RPMI7951 (cell line): ENCODE results near the gene SMIM35. TPM values are rescaled to one million over a fixed set of nuclear protein-coding genes. Genes with fewer than 3 reads are reported as not detected.
"Not testable (repeated sequence)": the region's sequence is repeated elsewhere in the genome, so short reads cannot be mapped to it uniquely, and the experiment has no call there.

Experiments used
- DNase-seq: peaks from one replicate; pipeline ENCODE4 v3.0.0-alpha.2; 2012; ENCODE audit warnings: low read depth
- total RNA-seq: library from RNA; depleted of rRNA; stranded (reverse); fragments of >200 nt; shearing (Covaris generic); gene quantifications from 2 replicates; pipeline ENCODE4 v1.2.3, GENCODE V29; 2014

Gene SMIM35
- total RNA-seq, 1 experiment from 2014 or later, result not detected

DNA sequence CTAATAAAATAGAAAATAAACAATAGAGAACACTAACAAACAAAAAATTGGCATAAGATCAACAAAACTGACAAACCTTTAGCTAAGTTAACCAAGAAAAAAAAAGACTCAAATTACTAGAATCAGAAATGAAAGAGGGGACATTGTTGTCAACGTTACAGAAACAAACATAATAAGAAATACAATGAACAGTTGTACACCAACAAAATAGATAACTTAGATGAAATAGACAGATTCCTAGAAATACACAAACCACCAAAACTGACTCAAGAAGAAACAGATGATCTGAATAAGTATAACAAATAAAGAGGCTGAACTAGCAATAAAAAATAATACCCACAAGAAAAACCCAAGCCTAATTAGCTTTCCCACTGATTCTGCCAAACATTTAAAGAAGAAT is 44.6 kb downstream of the SMIM35 start:
- DNase-seq, result no peak

DNA sequence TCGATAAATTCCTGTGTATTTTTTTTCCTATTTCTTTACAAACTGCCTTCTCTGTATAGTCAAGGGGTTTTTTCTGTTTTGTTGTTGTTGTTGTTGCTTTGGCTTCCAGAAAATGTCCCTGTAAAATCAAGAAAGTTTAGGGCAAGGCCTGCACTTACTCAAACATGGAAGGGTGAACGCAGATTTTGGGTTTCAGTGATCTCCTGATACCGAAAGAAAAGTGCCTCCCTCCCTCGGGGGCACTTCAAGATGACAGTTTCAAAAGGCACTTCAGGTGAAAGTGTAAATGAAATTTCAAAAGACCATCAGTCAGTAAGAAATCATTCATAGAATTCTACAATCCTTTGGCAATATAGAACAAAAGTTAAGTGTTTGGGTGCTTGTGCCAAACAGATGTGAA is 53.3 kb downstream of the SMIM35 start:
- DNase-seq, result no peak

DNA sequence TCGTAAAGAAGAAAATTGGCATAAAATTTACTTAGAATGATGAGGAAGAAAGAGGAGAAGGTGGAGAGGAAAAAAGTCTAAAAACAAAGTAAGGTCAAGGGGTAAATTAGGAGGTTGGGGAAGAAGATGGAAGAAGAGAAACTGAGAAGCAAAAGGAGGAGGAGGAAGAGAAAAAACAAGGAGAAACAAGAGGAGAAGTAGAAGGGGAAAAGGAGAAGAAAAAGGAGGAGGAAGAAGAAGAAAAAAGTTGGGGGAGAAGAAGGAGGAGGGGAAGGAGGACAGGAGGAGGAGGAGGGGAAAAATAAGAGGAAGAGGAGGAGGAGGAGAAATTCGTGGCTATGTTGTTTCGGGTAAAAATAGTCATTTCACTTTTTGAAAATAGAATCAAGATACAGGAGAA is 58.1 kb downstream of the SMIM35 start:
- no peak for DNase-seq

DNA sequence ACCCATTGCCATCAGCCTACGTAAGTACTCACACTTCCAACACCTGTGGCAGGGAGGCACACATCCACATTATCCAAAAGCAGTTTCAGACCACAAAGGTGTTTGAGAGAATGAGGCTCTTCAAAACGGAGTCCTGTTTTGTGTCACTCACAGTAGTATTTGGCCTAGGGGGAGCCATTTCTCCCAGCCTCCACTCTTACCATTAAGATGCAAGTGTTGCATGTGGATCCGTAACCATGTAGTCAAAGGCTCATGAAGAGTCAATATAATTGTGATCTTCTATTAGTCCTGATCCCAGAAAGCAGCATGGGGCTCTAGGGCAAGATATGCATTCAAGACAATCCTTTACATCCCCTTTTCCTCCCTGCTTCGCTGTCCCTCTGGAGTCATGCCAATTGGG is 59.1 kb downstream of the SMIM35 start:
- no peak for DNase-seq

DNA sequence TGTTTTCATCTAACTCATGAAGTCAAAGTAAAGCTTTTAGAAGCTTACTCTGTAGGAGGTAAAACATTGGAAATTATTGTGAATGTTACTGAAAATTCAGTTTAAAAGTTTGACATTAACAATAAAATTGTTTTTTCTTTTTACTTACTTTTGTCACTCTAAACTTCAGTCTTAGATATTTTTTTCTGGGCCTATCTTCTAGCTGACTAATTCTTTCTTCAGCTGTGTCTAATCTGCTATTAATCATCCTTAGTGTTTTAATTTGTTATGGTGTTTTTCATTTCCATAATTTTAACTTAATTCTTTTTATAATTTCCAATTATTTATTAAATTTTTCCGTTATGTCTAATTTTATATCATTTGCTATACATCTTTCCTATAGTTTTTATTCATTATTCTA is 65.6 kb downstream of the SMIM35 start:
- DNase-seq, result no peak

DNA sequence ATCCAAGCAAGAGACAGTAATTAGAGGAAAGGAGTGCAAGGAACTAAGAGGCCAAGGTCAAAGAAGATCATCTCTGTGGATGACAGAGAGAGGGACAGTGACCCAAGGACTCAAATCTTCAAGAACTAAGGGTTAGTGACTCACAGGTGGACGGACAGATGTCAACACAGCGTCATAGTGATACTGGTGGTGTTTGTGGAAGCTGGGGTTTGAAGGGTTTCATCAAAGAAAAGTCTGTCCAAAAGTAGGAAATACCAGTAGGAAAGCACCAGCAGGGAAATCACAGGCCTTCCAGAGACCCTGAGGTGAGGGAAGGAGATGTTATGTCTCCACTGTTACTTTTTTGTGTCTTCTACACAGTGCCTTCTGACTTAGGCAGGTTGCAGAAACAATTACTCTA is 68.4 kb downstream of the SMIM35 start:
- no peak for DNase-seq

DNA sequence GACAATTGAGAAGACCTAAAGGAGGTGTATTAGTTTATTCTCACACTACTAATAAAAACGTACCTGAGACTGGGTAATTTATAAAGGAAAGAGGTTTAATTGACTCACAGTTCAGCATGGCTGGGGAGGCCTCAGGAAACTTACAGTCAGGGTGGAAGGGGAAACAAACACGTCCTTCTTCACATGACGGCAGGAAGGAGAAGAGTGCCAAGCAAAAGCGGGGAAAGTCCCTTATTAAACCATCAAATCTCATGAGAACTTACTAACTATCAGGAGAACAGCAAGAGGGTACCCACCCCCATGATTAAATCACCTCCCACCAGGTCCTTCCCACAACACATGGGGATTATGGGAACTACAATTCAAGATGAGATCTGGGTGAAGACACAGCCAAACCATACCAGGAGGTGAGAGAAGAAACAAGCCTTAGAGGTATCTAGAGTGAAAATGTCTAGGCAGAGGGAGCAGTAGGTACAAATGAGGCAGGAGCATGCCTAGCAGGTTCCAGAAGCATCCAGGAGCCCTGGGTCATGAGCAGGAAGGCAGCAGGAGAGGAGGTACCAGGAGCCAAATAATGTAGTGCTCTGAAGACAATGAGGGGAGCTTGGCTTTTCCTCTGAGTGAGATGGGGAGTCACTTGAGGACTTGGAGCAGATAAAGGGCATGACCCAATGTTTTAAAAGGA is 69.0 kb downstream of the SMIM35 start:
- DNase-seq, result no peak

DNA sequence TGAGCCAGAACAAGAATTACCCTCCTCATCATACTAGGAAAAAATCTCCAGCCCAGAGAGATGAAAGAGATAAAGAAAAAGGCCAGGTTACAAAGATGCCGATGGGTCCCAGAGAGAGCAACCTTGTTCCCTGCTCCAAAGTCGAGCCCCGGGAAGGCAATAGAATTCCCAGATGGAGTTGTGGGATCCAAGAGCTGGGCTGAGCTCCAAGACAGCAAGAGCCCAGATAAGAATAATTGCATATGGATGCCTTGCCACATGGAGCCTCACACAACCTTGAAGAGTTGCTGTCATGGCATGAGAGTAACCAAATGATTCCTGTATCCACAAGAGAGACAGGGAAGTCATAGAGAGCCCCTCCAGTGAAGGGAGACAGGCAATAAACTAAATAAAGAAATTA is 69.7 kb downstream of the SMIM35 start:
- no peak for DNase-seq

DNA sequence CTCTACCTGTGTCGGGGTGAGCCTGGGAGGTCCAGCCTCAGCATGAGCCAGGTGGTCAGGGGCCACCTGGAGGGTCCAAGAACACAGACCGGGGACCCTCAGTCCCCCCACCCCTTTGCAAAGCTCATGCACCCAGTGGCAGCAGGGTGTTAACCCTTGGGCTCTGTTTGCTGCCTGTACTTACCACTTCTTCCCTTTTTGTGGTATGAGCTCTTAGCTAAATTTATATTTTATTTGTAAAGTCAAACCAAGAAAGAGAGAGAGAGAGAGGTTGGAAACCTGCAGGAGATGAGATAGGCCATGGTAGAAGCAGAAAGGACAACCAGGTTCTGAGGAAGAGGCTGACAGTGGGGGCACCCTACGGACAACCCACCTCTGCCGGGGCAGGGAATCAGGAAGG is 70.7 kb downstream of the SMIM35 start:
- DNase-seq, result no peak

DNA sequence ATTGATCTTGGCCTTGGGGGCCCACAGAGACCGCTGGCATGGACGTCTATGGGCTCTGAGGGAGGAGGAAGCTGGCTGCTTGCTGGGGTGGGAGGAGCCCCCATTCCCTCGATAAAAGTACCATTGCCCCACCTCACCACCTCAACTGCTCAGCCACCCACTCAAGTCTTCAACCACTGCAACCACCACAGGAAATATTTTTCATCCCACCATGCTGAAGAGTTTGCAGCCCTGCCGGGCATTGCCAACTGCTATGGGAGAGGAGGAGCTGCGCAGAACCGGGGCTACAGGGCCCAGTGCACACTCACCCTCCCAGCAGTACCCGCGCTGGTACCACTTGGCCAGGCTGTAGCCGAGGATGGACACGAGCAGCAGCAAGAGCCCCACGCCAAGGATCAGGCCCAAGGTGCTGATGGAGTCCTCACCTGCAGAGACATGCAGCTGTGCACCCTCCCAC is 71.3 kb downstream of the SMIM35 start:
- no peak for DNase-seq

DNA sequence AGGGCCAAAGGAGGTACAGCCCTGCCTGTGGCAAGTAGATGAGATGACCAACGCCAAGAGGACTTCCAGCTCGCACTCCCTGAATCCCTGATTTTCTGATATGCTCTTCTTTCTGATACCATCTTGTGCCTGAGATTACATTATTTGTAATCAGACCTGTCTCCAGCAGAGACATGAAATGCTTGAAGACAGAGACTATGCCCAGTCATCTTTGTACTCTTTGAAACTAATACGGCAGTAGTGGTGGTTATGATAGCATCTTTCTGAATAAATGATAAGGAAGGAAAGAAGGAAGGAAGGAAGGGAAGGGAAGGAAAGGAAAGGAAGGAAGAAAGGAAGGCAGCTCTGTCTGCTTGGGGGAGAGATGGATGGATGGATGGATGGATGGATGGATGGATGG is 72.7 kb downstream of the SMIM35 start:
- DNase-seq, result no peak

DNA sequence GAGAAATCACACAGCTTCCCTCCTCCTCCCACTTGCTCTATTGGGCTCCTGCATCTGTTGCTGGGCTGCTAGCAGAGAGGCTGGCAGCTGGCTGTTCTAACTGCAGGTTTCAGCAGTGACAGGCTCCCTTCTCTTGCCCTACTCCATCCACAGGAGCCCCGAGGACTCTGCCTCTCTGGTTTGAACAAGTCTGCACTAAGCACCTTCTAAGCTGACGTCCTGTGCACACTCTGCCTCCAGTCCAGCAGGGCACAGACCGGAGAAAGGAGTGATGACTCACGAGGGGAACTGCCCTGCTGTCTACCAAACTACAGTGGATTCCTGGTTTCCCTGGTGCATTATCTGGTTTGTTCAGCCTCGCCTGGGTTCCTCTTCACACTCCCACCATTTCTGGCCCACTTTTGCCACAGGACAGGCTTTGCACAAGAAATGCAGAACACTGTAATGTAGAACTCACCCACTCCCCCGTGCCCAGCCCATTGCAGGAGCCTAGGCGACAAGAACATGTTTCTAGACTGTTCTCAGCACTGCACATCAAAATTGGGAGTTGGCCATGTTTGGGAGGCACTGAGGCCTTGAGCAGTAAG is 74.6 kb downstream of the SMIM35 start:
- DNase-seq, result peak; percentile 8

DNA sequence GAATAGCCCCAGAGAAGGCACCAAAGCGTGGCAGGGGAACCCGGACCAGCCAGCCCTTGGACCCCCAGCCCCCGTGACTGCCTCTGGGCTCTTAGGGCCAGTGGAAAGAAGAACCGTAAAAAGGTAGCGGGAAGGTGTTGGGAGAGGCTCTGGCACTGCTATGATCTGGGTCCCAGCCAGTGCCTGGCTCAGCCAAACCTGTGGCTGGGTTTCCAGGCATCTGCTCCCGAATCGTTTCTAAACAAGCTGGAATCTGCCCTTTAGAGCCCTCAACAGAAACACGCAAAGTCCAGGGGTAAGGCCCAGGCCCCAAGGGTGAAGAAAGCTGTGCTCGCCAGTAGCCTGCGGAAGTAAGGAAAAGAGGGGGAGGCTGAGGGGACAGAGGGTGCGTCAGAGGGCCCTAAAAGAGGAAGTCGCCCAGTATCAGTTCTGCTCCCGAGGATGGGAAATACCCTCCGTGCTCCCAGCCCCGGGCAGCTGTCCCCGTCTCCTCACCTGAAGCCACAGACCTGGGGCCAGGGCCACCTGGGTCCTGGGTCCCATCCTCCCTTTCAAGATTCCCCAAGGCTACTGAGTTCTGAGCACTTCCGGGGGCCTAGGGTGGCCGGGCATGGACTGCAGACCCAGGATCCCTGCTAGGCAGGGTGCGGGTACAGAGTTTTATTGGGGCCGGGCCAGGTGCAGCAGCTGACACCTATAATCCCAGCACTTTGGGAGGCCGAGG is 75.9 kb downstream of the SMIM35 start:
- no peak for DNase-seq

DNA sequence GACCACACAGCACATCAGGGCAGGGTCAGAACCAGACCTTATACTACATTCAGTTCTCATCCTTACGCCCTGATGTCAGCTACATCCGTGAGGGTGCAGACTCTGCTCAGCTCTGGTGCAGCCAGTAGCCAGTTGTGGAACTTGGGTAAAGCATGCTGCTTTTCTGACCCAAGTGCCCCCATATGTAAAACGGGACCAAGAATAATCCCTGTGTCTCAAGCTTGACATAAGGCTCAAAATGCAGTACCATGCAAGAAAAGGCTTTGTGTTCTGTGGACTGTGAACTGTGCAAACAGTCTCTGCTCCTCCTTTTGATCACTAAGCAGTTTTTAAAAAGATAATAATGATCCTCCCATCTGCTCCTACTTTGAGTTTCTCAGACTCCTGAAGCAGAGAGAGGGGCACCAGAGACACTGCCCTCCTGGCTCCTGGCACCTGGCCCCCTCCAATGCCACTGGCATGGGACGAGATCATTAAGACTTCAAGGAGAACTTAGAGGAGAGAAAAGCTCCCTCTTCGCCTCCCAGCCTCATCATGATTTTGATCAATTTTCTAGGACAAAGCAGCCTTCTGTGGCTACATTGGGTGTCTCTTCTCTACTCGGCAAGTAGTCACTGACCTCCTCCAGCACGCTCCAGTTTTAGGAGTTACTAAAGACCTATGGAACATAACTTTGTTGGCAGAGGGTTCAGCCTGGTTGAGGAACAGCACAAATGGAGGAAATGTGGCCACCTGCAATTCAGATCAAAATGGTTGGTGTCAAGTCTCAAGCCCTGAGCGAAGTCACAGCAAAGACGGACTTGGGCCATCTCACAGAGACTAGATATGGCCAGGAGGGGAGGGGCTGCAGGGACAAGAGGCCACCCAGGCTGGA is 76.7 kb downstream of the SMIM35 start:
- no peak for DNase-seq

DNA sequence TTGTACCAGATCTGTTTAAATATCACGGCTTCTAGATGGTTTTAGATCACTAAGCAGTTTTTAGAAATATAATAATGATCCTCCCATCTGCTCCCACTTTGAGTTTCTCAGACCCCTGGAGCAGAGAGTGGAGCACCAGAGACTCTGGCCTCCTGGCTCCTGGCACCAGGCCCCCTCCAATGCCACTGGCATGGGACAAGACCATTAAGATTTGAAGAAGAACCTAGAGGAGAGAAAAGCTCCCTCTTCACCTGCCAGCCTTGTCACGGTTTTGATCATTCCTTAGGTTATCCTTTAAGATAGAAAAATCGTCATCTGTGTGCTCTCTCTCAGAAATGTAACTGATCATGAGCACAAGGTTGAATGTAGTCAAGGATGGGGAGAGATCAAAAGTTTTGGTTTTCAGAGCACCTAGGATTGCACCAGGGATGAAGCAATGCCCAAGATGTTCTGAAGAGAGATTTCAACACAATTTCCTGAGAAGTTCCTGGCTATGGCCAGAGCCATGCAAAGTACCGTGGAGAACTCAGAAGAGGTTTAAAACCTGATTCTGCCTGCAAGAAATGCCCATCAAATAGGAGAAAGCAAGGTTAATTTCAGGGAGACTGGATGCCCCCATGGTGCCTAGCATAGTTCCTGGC is 78.4 kb downstream of the SMIM35 start:
- no peak for DNase-seq

DNA sequence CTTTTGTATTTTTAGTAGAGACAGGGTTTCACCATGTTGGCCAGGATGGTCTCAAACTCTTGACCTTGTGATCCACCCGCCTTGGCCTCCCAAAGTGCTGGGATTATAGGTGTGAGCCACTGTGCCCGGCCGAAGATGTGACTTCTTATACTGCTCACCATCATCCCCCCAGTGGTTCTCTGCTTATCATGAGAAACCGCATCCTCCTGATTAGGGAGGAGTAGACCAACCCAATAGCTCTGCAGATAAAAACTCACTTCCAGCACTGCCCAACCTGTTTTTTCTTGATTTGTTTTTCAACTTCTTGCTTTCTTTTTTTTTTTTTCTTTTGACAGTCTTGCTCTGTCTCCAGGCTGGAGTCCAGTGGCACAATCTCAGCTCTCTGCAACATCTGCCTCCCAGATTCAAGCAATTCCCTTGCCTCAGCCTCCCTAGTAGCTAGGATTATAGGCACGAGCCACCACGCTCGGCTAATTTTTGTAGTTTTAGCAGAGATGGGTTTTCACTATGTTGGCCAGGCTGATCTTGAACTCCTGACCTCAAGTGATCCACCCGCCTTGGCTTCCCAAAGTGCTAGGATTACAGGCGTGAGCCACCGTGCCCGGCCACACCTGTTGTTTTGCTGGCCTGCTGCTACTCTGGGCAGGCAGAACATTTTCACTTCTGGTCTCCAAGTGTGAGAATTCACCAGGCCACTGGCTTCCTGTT is 79.0 kb downstream of the SMIM35 start:
- DNase-seq, result not testable (repeated sequence)

DNA sequence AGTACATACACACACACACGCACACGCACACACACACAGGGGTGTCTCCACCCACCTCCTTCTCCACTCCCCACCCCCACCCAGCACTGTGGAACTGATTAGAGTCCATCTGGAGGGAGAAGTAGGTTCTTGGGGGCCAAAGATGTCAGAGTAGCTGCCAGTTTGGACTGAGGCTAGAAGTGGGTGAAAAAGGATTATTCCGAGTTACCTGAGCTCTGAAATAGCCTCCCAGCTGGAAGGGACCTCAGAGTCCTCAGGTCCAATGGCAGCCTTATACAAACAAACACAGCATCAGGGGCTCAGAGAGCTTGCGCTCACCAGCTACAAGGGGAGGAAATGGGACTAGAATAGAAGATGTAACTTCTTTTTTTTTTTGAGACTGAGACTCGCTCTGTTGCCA is 79.7 kb downstream of the SMIM35 start:
- DNase-seq, result no peak

DNA sequence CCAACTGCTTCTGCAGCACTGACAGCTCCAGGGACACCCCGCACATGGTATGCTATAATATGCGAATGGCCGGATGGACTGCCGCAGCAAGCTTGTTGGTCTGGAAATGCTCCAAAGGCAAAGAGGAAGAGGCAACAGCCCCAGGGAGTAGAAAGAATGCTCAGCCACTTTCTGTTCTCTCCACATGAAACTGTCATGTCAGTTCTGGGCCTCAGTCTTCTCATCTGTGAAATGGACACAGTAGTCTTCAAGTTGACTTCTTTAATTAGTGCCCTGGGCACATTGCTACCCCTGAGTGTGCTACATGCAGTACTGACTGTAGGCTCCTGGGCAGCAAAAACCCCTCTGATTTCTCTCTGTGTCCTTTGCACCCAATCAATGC is 80.6 kb downstream of the SMIM35 start:
- no peak for DNase-seq

DNA sequence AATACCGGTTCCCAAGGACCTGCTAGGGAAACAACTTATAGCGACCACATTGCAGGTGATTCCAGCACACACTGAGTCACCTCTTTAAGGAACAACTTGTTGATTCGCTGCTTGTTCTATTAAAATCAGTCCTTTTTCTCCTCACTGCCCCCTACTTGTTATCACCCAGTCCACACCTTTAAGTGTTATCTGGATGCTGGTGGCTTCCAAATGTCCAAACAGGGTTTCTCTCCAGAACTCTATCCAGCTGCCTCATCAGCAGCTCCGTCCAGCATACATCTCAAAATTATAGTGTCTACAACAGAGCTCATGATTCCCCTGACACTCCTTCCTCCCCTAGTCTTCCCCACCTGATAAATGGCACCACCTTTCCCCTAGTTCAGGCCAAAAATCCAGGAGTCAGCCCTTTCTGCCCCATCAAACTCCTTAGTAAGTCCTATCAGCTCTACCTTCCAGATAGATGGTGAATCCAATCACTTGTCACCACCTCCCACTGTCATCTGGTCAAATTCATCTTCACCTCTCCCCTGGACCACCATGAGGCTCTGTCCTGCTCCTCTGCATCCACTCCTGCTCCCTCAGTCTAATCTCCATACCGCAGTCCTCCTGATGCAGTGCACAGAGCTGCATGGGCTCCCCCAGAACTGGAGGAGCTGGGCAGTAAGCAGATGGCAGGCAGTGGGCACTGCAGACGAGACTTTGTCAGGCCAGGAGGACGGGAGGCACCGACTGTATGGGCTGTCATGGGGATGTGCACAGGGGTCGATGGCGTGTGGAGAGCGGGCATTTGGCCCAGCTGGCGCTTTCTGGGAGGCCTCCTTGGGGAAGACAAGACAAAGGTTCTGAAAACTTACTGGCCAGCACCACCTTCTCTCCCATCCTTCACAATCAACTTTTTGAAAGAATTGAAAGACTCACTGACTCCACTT is 81.3 kb downstream of the SMIM35 start:
- DNase-seq, result no peak
